CD4-positive, alpha-beta T cell treated with Interleukin-4 for 1 hour (primary cell): ENCODE results near the gene TRPC5OS.

Source experiments
- DNase-seq, 2 donors: peaks; one replicate each; pipeline ENCODE4 v3.0.0-alpha.2; 2020 to 2022

The TRPC5OS gene

DNA sequence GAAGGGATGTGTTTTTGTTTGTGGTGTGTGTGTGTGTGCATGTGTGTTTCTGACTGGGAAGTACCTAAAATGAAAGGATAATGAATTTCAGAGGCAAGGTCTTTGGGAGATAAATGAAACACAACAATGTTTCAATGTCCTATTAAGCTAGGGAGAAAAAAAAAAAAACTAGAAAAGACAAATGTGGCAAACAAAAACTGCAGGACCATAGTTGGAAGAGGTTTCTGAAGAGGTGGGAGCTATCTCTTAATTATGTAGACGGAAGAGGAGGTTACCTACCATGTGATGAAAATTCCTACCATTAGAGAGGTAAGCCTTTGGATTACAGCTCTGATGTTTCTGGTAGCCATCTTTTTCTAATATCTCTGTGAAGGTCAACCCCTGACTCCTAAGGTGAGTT is at the start of gene TRPC5OS:
TSS of gene TRPC5OS (plus strand) at position 301 of the 400 bp plus-strand sequence. CDS start 25,669 bp downstream, outside the sequence.
- DNase-seq: no peak

DNA sequence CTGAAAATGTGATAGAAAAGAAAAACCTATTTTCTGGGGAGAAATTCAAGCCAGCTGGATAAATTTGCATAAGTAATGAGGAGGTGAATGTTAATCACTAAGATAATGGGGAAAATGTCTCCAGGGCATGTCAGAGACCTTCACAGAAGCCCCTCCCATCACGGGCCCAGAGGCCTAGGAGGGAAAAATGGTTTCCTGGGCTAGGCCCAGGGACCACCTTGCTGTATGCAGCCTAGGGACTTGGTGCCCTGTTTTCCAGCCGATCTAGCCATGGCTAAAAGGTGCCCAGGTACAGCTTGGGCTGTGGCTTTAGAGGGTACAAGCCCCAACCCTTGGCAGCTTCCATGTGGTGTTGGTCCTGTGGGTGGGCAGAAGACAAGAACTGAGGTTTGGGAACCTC is 46.6 kb upstream of the TRPC5OS start:
- no peak for DNase-seq

DNA sequence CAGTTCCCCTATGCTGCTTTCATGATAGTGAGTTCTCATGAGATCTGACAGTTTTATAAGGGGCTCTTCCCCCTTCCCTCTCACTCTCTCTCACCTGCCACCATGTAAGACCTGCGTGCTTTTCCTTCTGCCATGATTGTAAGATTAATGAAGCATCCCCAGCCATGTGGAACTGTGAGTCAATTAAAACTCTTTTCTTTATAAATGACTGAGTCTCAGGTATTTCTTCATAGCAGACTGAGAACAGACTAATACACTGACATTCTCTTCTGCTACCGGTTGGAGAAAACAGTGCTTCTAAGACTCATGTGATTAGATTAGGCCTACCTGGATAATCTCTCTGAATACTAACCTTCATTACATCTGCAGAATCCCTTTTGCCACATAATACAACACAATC is 45.4 kb upstream of the TRPC5OS start:
- DNase-seq: no peak

DNA sequence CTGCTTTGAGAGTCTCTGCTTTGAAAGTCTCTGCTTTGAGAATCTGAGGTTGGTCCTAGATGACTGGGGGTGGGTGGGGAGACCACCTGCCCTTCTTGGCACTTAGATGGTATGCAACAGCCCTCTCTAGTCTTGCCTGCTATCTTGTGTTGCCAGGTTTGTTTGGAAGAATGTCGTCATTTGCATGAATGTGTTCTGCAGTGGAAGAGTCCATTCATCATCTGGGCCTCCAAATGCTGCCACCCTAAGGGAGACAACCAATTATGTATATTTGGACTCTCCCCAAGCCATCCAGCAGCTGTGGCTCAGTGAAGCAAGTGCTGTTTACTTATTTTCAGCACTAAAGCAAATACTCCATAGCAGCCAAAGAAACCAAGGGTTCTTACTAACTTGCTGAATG is 44.6 kb upstream of the TRPC5OS start:
- DNase-seq: no peak

DNA sequence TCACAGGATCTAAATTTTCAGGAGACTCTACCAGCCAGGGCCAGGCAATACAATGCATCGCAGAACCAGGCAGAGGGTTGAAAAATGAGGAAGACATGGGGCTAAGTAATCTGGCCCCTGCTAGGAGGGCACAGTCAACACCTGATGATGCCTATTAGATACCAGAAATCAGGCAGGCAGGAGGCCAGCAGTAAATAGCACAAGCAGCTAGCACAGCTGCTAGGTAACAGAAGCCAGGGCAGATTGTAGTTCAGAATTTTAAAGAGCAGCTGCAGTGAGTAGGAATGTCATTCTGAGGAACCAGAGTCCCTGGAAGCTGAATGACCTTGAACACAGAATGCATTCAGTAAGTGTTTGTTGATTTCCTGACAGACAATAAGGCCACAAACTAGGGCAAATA is 38.8 kb upstream of the TRPC5OS start:
- DNase-seq: no peak

DNA sequence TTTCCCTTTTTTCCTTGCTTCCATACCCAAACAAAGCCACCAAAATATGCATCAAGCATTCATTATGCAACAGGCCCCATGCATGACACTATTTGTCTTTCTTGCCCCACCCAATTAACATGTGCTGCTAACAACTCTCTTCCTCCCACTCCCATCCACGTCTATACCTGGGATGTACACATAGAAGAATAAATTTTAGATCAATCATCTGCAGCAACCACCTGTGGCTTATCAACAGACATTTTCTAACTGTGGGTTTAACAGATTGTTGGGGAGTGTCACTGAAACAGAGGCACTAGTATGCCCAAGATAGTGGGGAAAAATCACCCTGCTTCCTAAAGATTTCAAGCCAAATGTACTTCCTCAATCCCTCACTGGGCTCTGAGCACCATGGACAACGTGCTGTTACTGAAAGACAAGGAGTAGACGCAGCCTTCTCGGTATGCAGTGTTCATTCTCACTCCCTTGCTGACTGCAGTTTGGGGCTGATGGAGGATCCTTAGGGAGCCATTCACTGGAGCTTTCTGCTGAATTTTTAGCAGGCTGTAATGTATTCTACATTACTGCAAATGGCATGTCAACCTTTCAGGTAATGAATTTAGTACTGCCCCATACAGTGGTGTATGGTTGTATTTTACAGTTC is 28.4 kb upstream of the TRPC5OS start:
- DNase-seq: no peak

DNA sequence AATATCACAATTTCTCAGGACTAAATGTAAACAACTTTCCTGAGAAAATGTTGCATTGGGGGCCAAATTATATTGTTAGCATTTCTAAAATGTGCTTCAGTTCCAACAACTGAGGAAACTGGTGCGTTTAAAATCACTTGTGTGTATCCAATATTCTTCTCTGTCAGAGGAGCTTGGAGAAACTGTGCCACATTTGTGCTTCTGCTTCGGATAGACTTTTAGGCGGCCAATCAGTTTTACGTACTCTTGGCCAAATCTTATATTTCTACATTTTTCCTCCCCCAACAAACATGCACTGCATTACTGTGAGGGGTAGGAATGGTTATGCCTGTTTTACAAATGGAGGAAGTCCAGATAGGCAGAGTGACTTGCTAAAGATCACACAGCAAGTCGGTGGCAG is 27.4 kb upstream of the TRPC5OS start:
- no peak for DNase-seq

DNA sequence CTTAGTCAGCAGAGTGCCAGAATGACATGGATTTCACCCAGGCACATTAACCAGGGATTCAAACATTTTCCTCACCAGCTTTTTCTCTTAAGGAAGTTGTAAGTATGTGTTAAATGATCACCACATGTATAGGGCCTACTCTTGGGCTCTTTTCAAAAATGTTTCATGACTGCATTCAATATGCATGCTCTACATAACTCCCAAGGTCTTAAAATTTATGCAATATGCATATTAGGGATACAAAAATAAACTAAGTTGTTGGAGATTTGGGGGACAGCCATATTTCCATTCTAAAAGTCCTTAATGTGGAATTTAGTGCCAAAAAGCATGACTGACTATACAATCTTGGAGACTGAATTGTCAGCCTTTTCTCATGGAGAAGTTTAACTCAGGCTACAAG is 25.0 kb upstream of the TRPC5OS start:
- no peak for DNase-seq

DNA sequence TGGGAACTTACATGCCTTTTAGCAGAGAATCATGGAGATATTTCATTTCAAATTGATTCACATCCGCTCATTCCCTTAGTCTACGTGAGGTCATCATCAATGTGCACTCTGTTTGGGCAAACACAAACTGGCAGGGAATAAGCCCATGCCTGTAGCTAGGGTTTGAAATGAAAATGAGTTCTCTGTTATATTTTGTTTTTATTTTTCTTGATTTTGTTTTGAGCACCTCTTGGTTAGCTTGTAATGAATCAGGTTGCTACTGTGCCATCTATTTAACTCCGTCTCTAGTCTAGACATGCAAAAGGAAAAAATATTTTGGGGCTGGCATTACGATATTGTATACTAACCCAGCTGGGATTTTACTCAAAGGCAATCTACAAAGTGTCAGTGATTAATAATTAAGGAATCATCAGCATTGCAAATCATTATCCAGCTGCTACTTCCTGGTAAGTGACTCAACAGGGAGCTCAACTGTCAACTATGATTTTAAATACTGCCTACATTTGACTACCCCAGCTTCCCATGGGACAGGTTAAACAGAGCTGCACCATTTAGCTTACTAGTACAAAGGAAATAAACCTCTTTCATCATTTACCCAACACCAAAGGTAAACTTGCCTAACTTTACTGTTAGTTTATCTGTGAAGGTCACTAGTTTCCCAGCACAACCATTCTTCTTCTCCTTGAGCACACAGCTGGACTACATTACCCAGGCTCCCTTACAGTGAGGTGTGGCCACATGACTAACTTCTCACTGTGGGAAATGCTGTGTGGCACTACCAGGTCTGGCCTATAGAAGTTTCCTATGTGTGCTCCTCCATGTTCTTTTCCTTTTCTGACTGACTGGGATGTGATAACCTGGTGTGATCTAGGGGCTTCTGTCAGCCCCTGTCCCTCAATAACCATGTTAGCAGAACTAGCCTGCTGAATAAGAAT is 21.2 kb upstream of the TRPC5OS start:
- no peak for DNase-seq

DNA sequence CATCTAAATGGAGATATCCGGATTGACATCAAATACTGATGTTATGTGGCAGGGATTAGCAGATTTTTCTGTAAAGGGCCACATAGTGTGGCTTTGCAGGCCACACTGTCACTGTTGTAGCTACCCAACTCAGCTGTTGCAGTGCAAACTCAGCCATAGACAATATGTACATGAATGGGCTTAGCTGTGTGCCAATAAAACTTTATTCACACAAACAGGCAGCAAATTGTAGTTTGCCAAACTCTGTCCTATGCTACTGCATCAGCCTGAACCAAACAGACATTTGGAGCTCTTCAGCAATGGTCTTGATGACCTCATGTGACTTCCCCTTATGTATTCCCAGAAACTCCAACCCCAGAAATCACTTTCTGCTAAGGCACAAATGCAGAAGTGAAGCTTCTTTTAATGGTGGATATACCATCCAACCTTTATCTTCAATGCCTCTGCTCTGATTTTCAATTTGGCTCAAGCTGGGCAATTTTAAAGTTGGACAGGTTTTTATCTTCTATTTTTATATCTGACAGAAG is 18.4 kb upstream of the TRPC5OS start:
- no peak for DNase-seq

DNA sequence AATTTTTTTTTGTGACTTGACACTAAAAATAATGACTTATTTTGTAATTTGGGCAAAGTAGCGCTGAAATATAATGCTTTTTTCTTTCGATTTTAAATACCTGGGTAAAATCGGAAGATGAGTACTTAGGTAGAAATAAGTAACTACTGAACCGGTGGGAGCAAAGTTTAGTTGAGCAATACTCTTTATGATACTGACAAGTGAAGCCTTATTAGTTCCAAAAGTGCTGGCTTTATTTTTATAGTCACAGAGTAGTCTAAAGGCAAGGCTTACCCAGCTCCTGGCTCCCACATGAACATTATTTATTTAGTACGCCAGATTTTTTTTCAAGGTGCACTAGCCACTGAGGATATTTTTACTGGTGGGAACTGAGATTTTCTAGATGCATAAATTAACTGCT is 14.4 kb upstream of the TRPC5OS start:
- DNase-seq: no peak

DNA sequence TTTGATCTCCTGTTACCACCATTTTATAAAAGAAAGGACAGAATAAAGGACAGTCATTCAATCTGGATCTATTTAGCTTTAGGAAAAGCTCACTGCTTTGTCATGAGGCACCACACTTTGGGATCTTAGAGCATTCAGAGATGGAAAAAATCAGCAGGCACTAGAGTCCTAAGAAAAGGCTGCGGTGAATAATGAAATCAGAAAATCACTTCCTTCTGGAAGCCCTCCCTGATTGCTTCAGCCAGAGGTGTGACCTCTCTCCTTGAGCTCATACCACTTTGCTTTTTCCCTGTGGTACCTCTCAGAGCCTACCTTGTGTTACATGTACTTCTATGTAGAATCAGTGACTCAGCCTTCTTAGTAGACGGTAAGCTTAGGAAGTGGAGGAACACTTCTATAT is 8.7 kb upstream of the TRPC5OS start:
- DNase-seq: no peak

DNA sequence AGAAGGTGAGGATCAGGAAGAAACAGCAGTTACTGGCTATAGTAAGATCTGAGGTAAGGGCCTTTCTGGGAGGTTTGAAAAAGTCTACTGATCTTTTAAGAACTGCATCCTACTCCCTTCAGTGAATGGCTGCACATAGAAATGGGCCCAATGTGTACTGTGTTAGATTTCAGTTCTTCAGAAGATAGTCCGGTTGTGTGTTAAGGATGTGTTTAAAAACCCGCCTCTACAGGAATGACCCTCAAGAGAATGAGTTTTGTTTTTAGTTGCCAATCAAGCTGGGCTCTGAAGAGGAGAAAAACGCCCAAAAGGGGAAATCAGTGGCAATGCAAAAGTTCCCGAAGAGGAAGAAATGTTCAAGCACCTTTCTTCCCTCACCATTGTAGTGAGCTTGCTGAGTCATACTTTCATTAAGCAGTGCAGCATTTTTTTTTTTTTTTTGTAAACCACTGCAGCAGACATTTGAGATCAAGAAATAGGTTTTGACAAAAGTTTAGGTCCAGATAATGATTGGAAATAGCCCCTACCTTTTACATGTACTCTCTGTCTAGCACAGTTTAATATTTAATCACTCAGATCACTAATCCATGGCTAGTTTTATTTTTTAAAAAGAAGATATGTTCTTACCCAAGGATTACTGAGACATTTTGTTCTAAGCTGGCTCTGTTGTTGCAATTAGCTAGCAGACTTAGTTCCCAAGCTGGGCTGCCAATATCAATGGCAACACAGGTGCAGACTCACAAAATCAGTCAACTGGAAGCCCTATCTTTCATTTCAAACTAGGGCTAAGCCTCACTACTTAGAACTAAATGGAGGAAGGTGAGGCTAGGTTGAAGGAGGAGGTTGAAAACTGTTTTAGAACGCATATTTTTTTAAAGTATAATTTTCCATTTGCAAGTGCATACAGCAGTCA is 7.0 kb upstream of the TRPC5OS start:
- DNase-seq: no peak

DNA sequence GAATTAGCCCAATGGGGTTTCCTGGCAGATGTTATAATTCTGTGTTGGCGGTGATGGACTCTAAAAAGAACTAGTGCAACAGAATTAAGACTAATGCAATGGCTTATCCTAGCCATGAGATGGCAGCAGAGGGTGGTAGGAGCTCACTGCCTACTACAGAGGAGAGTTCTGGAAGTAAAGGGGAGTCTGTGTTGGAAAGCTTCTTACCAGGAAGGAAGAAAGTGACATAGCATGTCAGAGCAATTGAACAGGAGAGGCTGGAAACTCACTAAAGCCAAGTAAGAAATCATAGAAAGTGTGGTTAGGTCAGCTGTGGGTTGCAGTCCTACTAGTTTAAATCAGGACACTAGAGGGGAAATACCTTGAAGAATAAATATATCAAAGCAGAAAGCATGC is 6.3 kb upstream of the TRPC5OS start:
- DNase-seq: peak in 1 of 2 donors; percentile 0

DNA sequence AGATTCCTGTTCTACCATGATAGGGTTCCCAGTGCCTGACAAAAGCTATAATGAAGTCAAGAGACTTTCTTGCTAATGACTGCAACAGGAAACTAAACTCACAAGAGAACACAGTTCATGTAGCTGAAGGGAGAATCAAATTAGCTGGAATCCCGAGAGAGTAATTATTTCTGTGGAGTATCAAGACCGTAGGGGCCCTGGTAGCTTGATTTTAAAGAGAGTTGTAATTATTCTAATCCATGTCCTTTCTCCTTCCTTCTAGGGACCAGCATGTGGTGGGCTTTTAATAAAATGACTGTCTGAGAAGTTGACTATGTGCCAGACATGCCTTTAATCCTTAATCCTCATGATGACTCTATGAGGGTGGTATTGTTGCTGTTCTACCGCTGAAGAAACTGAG is 1.7 kb upstream of the TRPC5OS start:
- DNase-seq: no peak

DNA sequence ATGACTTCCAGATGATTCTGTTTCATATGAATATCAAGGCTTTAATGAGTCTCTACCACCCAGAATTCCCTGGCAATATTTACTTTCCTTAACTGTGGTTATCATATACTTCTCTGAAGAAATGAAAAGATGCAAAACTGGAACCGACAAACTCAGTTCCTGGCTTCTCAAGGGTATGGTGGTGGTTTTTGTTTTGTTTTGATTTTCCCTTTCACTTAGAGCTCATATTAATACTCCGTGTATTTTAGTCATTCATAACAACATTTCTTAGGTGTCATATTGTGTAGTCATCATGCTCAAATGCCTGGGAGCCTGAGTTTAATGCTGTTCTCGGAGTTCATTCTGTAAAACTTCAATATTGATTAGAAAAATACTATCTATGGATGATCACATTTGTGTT is 665 bp downstream of the TRPC5OS start:
- no peak for DNase-seq

DNA sequence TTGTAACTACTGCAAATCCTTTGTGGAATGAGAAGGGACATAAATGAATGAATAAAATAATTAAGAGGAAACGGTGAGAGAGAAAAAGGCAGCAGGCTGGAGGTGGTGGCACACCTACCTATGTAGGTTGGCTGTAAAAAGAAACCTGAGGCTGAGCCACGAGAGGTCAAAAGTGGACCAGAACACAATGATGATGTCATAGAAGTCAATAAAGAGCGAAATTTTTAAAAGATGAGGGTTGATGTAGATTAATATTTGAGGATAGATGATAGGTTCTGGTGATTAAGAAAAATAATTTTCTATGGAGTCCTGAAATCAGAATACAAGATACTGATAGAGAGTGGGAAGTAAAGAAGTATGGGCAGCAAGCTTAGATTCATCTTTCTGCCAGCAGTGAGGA is 1.7 kb downstream of the TRPC5OS start:
- DNase-seq: no peak

DNA sequence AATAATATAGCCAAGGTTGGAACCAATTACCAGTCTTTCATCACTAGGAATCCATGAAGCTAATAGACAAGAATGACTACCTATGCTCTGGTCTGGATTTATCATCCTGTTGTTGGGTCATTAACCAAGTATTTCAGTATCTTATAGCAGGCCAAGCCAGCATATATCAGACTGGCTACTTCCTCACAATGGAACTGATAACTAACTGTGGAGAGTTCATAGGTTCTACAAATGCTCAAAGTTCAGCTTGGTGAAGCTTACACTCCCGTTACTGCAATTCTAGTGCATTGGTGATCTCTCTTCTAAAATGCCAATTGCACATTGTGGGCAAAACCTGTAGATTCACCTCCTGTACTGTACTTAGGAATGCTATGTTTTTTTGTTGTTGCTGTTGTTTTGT is 4.8 kb downstream of the TRPC5OS start:
- no peak for DNase-seq

DNA sequence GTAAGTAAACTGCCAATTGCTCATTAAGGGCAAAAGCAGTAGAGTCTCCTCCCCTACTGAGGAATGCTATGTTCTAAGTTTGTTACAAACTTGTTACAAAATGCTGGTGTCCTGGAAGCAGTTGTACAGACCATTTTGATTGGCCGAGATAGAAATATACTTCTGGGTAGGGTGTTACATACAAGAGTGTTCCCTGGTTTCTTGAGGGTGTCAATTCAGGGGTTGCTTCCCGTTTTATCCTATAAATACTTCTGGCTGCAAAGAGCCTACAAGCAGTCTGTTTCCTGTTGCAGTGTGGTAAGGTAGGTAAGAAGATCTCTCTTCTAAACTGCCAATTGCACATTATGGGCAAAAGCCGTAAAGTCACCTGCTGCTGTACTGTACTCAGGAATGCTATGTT is 5.7 kb downstream of the TRPC5OS start:
- no peak for DNase-seq

DNA sequence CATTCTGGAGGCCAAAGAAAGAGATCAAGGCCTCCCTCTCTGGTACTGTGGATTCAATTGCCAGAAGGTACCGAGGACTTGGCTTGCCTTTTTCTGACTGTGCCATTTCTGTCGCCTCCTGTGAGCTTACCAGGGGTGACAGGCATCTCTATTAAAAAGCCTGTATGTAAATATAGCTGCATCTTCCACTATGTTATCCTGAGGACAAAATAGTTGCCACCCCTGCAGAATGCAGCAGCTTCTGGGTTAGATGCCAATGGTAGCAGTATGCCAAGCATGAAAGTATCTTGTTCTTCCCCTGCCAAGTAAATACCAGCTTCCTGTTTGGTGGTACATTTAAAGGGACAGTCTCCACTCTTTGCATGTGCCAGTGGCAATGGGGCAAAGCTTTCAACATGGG is 10.7 kb downstream of the TRPC5OS start:
- no peak for DNase-seq

DNA sequence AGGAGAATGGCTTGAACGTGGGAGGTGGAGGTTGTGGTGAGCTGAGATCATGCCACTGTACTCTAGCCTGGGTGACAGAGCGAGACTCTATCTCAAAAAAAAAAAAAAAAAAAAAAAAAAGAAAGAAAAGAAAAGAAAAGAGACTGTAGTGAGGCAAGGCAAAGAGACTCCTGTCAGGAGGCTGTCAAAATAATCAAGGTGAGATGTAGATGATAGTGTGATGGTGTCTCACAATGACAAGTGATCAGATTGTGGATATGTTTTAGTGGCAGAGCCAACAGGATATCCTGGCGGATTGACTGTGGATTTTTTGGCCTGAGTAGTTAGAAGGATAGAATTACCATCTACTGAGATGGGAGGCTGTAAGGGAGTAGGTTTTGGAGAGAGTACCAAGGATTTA is 12.6 kb downstream of the TRPC5OS start:
- DNase-seq: no peak

DNA sequence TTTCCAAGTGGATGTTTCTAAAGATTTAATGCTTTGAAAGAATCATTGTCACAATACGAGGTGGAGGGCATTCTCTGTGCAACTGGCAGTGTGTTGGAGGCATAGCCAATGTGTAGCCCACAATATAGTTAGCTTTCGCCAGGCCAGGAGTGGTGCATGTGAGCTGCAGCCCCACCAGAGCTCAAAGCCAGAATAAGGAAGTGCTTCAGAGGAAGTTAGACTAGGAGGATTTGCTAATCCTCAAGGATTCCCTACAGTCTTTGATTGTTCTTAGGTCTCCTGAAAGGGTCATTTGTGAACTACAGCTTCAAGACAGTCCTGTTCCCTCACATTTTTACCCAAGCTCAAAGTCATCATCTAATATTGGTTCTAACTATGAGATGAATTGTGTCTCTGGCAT is 16.4 kb downstream of the TRPC5OS start:
- no peak for DNase-seq

DNA sequence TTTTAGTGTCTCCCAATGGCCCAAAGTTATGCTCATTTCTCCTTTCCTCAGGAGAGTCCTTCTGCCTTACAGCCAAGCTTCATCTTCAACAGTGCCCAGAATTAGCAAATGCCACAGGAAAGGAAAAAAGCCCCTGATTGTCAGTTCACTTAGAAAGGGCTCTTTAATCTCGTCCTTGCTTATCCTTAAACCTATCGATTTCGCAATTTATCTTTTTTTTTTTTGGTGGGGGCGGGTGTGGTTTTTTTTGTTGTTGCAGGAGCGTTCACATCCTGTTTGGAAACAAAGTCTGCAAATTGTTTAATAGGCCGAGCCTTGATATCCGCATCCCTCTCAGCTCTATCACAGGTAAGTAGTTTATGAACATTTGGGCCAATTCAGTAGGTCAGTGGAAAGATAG is 20.2 kb downstream of the TRPC5OS start:
- DNase-seq: no peak
